NCI-H69 (cell line): ENCODE results near the gene PDZRN4.
"Not testable (repeated sequence)": the region's sequence is repeated elsewhere in the genome, so short reads cannot be mapped to it uniquely, and the experiment has no call there.

Source experiments
- DNase-seq: peaks from one replicate; lab custom pipeline; 2025; lab: John Stamatoyannopoulos, UW

The PDZRN4 gene

GRCh38 chr12:41188058-41188840 is at the start of gene PDZRN4:
Gene PDZRN4, plus strand, starts transcription at chr12:41188320.
- DNase-seq = peak; percentile 62

GRCh38 chr12:41140117-41140516 is 48.0 kb upstream of the PDZRN4 start:
- DNase-seq = no peak

- DNase-seq = no peak
Measured at GRCh38 chr12:41141104-41141503, 47.0 kb upstream of the PDZRN4 start.

GRCh38 chr12:41142376-41142775 is 45.7 kb upstream of the PDZRN4 start:
- DNase-seq = peak; percentile 58

GRCh38 chr12:41151793-41152192 is 36.3 kb upstream of the PDZRN4 start:
- no peak for DNase-seq

- no peak for DNase-seq
Measured at GRCh38 chr12:41162461-41162860, 25.7 kb upstream of the PDZRN4 start.

- no peak for DNase-seq
Measured at GRCh38 chr12:41167701-41168100, 20.4 kb upstream of the PDZRN4 start.

- no peak for DNase-seq
Measured at GRCh38 chr12:41174602-41175001, 13.5 kb upstream of the PDZRN4 start.

- not testable (repeated sequence) for DNase-seq
Measured at GRCh38 chr12:41179507-41179906, 8.6 kb upstream of the PDZRN4 start.

- DNase-seq = no peak
Measured at GRCh38 chr12:41184864-41185263, 3.3 kb upstream of the PDZRN4 start.

- no peak for DNase-seq
Measured at GRCh38 chr12:41186026-41186425, 2.1 kb upstream of the PDZRN4 start.

- DNase-seq = peak; percentile 52
Measured at GRCh38 chr12:41188841-41189394, 798 bp downstream of the PDZRN4 start.

- peak; percentile 27 for DNase-seq
Measured at GRCh38 chr12:41189395-41190251, 1.5 kb downstream of the PDZRN4 start.

GRCh38 chr12:41190338-41190737 is 2.2 kb downstream of the PDZRN4 start:
- peak; percentile 64 for DNase-seq

GRCh38 chr12:41191549-41191948 is 3.4 kb downstream of the PDZRN4 start:
- not testable (repeated sequence) for DNase-seq

GRCh38 chr12:41193311-41193710 is 5.2 kb downstream of the PDZRN4 start:
- no peak for DNase-seq

GRCh38 chr12:41202051-41202450 is 13.9 kb downstream of the PDZRN4 start:
- no peak for DNase-seq

GRCh38 chr12:41205070-41205709 is 17.1 kb downstream of the PDZRN4 start:
- no peak for DNase-seq

- no peak for DNase-seq
Measured at GRCh38 chr12:41206298-41206697, 18.2 kb downstream of the PDZRN4 start.

- DNase-seq = no peak
Measured at GRCh38 chr12:41211448-41211847, 23.3 kb downstream of the PDZRN4 start.

- DNase-seq = no peak
Measured at GRCh38 chr12:41212625-41213024, 24.5 kb downstream of the PDZRN4 start.

- no peak for DNase-seq
Measured at GRCh38 chr12:41213107-41213506, 25.0 kb downstream of the PDZRN4 start.
